ENCODE data around the gene LCN1. TPM values are rescaled to one million over a fixed set of nuclear protein-coding genes. Genes with fewer than 3 reads are reported as not detected.
A peak's percentile ranks its signal among the peaks of the same experiment; 100 is the strongest.

LCN1 gene
- total RNA-seq, 1 donor from 2014 or later, result not detected

DNA sequence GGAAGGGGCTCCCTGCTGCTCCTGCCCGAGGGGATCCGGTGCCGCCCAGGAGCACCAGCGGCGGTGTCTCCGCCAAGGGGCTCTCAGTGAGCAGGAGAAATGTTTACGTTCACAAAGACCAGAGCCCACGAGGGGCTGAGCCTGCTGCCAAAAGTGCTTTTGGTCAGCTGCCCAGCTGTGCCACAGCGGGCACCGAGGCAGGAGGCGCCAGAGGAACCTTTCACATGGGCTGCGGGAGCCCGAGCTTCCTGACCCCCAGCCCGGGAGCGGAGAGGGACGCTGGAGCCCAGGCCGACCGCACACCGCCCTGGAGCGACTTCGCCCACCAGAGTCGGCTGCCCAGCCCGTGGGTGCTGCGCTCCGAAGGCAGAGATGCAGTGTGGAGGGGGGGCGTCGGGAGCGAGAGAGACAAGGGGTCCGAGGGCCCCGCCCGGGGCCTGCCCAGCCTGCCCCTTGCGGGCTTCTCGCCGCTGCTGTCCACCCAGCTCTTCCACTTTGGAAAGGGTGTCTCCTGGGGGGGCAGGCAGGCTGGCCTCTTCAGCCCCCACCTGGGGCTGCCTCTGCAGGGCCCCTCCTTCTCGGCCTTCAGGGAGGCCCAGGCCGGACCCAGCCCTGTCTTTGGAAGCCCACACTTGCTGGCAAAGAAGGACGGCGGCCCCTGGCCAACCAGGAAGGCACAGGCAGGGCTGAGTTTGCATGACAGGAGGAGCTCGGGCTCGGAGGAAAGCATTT, 33.8 kb upstream of the LCN1 start:
- intact Hi-C loops (cut with micrococcal nuclease), result no loop called here
- ATAC-seq (no peak), DNase-seq (no peak)

DNA sequence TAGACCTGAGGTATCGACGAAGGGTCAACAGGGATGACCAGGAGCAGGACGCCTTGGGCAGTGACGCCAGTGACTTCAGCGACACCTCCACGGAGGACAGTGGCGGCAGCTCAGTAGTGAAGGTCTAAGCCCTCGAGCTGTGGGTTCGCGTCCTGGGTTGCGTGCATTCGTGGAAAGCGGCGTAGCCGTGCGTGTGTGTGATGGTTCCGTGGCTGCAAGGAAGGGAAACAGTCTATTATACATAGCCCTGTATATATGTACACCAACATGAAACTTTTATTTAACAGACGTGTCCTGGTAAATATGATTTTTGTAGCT, 33.3 kb upstream of the LCN1 start:
- no peak for DNase-seq
- intact Hi-C loops (cut with micrococcal nuclease), result no loop called here
- ATAC-seq, result no peak

DNA sequence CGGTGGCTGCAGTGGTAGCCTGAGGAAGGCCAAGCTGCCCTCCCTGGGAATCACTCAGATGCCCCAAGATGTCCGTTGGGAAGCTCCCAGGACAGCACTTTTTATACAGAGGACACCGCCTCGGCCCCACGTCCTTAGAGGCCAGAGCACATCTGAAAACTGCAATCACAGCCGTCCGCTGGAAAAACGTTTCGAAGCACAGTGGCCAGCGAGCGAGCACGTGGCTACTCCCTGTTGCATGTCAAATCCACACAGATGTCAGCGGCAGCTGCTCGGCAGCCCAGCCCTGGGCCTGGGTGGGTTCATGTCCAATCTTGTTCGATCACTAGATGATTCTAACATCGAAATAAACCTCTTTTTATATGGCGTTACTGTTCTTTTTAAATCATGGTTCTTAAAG, 32.7 kb upstream of the LCN1 start:
- intact Hi-C loops (cut with micrococcal nuclease), result no loop called here
- ATAC-seq (no peak), DNase-seq (no peak)

- ATAC-seq (no peak), DNase-seq (no peak)
- intact Hi-C loops (cut with micrococcal nuclease), result no loop called here
Measured at GRCh38 chr9:135489188-135489906, 31.9 kb upstream of the LCN1 start.

- ATAC-seq, result no peak
- intact Hi-C loops (cut with micrococcal nuclease), result no loop called here
Measured at GRCh38 chr9:135490166-135490870, 30.9 kb upstream of the LCN1 start.

GRCh38 chr9:135490980-135491464, 30.2 kb upstream of the LCN1 start:
- intact Hi-C loops (cut with micrococcal nuclease), result no loop called here
- no peak for ATAC-seq
- no peak for DNase-seq

More at GRCh38 chr9:135490166-135490870, 30.9 kb upstream of the LCN1 start:
- no peak for DNase-seq

DNA sequence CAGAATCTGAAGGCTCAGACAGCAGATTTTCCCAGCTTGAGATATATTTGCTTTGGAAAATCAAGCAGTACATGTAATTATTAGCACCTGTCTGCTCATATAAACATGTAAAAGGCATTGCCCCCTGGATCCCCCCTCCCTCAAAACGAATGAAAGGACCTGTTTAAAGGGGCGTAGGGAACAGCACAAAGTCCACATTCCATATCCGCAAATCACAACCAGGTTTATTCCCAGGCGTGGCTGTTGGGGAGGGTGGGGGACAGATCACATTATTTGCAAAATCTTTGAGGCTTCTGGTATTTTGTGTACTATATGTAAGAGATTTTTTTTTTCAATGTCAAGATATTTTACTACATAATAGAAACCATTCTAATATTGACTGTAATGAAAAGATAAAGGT, 29.5 kb upstream of the LCN1 start:
- DNase-seq (no peak), ATAC-seq (no peak)
- intact Hi-C loops (cut with micrococcal nuclease), result no loop called here

DNA sequence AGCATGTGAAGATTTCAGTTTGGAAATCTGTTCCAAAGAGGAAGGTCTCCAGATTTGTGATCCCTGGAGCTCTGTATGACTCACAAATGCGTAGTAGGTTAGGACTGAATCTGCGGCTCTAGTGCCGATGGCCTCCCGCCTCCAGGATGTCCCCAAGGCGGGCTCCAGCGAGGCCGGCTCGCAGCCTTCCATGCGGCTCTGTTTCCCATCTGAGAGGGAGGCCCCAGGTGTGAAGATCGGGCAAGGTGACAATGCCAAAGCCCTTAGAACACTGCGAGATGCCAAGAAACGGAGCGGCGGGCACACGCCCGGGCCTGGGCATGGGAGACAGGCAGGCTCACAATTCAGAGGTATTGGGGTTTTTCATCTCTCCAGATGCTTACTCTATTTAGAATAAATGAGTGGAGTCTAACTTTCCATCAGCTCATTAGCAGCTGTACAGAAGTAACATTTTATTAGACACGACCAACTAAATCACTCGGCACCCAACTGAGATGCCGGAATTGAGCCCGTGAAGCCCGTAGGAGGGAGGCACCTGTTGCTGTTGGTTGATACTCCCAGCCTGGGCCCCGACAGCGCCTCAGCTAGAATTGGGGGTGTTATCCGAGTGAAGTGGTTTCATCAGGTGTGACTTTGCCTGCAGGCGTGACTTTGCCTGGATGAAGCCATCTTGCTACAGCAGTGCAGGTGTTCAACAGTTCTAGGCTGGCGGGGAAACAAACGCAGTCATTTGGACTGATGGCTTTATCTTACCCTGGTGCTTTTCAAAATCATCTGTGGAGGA, 28.2 kb upstream of the LCN1 start:
- ATAC-seq (no peak), DNase-seq (no peak)
- intact Hi-C loops (cut with micrococcal nuclease), result no loop called here

DNA sequence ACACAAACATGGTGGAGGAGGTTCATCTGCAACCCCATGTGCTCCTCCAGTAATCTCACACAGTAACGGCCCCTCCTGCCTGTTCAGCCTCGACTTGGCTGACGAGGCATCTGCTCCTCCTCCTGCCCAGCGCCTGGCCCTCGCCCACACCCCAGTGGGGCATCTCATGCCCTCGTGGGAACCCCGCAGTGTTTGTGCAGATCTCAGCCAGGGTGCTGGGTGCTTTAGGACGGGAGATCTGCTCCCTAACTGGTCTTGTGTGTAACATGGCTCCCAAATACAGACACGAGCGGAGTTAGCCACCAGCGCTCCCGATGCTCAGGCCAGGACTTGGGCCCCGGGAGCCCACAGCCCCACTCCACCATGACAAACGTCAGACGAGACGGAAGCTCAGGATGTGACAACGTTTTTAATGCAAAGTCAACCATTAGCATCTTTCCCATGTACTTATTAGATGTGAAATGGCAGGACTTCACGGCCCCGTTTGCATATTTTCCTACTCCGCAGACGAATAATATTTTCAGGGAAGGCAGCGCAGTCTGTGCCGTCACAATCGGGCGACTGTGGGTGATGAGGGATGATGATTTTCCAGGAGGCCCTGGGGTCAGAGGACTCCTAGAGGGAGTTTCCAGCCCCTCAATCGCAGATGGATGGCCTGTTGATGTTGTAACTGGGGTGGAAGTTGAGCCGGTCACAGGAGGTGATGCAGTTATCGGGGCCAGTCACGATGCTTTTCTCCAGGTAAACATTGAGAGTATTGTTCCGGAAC, 26.3 kb upstream of the LCN1 start:
- ATAC-seq (no peak), DNase-seq (no peak)
- intact Hi-C loops (cut with micrococcal nuclease), result no loop called here

DNA sequence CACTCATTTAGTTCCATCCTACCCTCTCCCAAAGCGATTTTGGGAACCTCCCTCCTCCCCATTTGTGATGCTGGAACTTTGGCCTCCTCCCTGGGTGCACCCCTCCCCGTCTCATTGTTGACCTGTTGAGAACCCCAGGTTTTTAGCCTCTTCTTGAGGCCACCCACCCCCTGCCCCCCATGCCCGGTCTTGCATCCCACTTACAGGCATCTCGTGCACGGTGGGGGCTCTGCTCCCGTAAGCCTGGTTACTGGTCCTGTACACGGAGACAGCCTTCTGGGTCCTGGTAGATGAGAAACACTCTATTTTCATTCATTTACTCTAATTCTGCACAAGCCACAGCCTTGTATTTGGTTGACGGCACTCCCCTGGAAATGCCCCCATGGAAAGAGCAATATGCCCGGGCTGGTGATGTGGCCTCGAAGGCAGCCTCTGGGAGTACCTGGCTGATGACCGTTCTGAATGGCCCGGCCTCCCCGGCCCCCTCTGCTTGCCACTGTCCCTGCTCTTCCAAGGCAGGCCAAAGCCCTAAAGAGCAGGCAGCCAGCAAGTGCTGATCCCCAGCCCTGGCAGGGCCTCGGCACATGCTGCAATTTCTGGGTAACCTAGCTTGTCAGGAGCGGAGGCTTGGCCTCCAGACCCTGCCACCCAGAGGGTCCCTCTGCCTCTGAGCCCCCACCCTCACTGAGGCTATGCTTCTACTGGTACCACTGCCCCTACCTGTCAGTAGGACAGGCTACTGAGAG, 22.7 kb upstream of the LCN1 start:
- ATAC-seq (no peak), DNase-seq (peak; percentile 24)
- intact Hi-C loops (cut with micrococcal nuclease), result no loop called here

DNA sequence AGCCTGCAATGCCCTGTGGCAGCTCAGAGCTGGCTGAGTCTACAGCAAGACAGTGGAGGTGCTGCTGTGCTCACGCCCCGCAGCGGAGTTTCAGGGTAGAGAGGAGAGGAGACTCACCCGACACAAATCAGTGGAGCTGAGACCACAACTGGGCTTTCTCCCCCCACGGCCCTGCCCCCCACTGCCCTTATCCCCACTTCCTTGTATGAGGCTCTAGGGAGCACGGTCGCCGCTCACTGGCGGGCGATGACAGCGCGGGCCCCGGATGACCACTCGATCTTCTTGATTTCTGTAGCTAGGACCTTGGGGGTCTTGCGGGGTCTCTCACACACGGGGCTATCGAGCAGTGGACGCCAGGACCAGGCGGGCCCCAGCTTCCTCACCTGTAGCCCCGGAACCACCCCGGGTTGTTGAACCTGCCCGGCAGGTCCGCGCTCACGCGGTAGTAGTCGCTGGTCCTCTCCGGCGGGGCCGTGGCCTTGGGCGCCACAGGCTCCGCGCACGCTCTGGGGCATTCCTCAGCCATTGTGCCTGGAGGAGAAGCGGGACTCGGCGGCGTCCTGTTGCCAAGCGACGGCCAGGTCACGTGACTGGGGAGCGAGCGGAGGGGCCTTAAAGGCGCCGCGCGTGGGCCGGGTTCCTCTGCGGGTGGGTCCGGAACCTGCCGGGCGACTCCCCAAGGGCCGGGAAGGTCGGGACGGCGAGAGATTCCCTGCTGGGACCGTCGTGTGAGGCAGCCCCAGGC, 21.7 kb upstream of the LCN1 start:
- peak; percentile 91 for ATAC-seq
- intact Hi-C loops (cut with micrococcal nuclease), result no loop called here

DNA sequence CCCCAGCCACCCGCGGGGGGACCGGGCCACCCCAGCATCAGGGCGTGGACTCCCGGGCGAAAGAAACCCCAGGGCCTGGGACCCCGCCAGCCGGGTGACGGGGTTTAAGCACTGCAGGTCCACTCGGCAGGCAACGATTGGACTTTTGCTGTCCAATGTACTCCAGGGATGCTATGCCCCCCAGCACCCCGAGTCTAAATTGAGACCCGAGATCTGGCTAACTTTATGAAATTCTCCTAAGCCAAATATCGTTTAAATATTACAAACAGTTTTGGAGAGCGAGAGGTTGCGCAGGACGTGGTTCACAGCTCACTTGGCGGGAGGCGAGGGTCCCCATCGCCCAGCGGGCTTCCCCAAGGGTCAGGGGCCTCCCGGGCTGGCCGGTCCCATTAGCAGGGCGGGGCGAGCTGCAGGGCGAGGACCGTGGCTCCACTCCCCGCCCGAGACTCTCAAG, 21.1 kb upstream of the LCN1 start:
- DNase-seq (no peak), ATAC-seq (peak; percentile 16)
- intact Hi-C loops (cut with micrococcal nuclease), result no loop called here

More for the DNA sequence above, 21.7 kb upstream of the LCN1 start:
- DNase-seq, result peak; percentile 98

DNA sequence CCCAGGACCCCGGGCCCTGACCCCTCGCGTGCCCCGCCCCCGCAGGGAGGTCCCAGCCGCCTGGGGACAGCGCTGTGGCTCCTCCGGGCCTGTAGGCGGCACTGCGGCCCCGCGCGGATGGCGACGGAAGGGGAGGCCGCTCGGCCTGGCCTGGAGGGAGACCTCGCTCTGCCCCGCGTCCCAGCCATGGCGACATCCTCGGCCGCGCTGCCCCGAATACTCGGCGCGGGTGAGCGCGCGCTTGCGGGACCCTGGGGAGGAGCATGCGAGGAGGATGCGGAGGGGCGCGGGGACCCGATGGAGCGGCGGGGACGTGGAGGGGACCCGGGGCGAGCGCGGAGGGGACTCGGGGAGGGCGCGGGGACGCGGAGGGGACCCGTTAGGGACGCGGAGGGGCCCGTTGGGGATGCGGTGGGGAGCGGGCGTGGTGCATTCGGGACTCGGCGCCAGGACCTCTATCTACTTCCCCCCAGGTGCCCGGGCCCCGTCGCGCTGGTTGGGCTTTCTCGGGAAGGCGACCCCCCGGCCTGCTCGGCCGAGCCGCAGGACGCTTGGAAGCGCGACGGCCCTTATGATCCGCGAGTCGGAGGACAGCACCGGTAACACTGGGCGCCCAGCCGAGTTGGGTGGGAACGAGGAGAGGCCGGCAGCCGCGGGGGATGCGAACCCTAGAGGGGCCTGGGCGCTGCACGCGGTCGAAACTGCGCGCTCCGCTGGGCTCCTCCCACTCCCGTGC, 20.5 kb upstream of the LCN1 start, which contains the start of gene MRPS2:
Gene MRPS2, plus strand, starts transcription at position 158 of the 736 bp plus-strand sequence. Its CDS starts 29 bp downstream, at position 187.
- intact Hi-C loops (cut with micrococcal nuclease), result no loop called here
- DNase-seq (peak; percentile 94), ATAC-seq (peak; percentile 97)

- intact Hi-C loops (cut with micrococcal nuclease), result no loop called here
- DNase-seq (peak; percentile 27), ATAC-seq (no peak)
Measured at GRCh38 chr9:135501261-135502167, 19.7 kb upstream of the LCN1 start.

GRCh38 chr9:135502168-135502872, 18.9 kb upstream of the LCN1 start:
- intact Hi-C loops (cut with micrococcal nuclease), result no loop called here
- DNase-seq (peak; percentile 19), ATAC-seq (no peak)

All from left ventricle myocardium superior (tissue), 1 donor.